HG03064 (cell line): ENCODE measurements around the gene SURF1.
"Not testable (repeated sequence)": the region's sequence is repeated elsewhere in the genome, so short reads cannot be mapped to it uniquely, and the experiment has no call there.

Source experiments
- ATAC-seq: cut with Tn5 transposase; IDR thresholded peaks from one replicate; pipeline ENCODE4 v1.9.1; 2021; ENCODE audit warnings: low read depth; ENCODE audit not compliant: unreplicated experiment

The SURF1 gene

GRCh38 chr9:133327834-133328484, 28.3 kb downstream of the SURF1 start:
- ATAC-seq = no peak

DNA sequence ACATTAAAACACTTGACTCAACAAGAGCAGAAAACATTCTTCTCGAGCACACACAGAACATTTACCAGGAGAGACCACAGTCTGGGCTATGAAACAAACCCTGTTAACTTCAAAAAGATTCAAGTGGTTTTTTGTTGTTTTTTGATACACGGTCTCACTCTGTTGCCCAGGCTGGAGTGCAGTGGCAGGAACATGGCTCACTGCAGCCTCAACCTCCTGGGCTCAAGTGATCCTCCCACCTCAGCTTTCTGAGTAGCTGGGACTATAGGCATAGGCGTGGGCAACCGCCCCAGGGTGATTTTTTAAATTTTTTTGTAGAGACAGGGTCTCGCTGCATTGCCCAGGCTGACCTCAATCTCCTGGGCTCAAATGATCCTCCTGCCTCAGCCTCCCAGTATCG, 29.3 kb downstream of the SURF1 start:
- not testable (repeated sequence) for ATAC-seq

DNA sequence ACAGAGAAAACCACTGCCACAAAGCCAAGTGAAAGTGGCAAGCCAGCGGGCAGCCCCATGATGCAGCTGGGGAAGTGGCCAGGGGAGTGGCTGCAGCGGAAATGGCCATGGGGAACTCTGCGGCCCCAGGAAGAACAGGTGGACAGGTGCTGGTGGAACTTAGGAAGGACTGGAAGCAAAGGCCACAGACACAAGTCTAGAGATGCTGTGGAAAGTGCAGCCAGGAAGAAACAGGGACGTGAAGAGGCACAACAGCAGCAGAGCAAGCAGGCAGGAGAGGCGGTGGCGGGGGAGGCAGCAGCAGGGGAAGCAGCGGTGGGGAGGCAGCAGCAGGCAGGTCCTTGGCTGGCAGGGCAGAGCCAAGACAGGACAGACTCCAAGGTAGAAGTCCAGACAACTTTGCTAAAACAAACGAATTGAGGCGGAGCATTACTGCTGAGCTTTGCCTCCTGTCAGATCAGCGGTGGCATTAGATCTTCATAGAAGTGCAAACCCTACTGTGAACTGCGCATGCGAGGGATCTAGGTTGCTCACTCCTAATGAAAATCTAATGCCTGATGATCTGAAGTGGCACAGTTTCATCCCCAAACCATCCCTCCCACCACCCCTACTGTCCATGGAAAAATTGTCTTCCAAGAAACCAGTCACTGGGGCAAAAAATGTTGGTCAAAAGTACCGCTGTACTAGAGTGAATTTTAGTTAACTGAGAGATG, 32.1 kb downstream of the SURF1 start:
- ATAC-seq = no peak

- ATAC-seq = no peak
Measured at GRCh38 chr9:133323211-133323610, 33.1 kb downstream of the SURF1 start.

DNA sequence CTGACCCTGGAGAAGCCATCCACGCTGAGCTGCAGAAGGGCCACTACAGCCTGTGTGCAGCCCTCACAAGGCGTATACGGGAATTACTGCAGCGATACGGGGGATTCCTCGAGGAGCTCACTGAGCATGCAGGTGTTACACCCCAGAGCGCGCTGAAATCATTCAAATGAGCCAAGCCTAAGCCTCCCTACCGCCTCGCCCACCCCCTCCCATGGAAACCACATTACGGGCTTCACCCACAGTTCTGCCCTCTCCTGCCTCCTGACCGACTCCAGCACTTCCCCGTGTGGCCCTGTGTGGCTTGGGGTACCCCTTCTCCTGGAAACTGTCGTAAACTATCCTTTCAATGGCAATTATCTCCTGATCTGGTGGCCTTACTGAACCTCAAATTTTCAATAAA, 33.6 kb downstream of the SURF1 start:
- no peak for ATAC-seq

DNA sequence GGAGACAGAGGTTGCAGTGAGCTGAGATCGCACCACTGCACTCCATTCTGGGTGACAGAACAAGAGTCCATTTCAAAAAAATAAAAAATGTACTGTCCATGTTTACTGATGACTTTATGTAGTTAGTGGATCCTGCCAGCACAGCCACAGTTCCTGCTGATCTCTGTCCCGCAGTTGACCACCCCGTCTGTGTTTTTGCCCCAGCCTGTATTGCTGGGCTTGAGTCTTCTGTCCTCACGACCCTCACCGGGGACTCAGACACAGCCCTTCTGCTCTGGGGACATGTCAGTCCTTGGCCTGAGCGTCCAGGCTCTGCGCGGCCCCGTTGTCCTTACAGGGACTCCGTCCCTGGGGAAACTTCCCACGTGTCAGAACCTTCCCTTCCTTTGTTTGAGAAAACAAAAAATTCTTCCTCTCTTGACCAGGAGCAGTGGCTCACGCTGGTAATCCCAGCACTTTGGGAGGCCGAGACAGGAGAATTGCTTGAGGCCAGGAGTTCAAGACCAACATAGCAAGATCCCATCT, 34.8 kb downstream of the SURF1 start:
- no peak for ATAC-seq

- no peak for ATAC-seq
Measured at GRCh38 chr9:133320421-133320881, 35.8 kb downstream of the SURF1 start.

DNA sequence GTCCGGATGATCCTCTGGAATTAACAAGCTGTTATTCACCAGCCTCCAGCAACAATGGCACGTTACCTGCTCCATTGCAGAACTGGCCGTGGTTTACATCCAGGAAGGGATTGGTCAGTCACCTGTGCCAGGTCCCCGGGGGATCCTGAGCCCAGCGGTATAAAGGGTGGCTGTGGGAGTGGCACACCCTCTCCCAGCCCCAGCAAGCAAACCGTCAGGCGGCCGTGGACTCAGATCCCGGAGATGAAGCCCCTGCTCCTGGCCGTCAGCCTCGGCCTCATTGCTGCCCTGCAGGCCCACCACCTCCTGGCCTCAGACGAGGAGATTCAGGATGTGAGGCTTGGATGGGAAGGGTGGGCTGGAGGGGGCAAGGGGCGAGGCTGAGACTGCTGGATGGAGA, 38.7 kb downstream of the SURF1 start:
- ATAC-seq = not testable (repeated sequence)

GRCh38 chr9:133315997-133316396, 40.3 kb downstream of the SURF1 start:
- ATAC-seq = no peak

DNA sequence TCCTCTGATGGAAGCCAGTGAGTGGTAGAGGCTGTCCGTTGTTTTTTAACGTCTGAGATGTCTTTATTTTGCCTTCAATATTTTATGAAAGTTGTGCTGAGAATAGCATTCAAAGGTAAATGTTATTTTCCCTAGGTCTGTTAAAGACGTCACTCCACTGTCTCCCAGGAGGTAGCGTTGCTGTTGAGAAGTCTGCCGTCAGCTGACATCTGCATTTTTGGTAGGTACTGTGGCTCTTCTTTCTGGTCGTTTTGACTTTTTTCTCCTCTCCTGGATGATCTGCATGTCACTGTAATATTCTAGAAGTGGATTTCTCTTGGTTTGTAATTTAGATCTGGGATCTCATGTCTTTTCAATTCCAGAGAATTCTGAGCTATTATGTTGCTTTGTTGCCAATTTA, 46.7 kb downstream of the SURF1 start:
- no peak for ATAC-seq

DNA sequence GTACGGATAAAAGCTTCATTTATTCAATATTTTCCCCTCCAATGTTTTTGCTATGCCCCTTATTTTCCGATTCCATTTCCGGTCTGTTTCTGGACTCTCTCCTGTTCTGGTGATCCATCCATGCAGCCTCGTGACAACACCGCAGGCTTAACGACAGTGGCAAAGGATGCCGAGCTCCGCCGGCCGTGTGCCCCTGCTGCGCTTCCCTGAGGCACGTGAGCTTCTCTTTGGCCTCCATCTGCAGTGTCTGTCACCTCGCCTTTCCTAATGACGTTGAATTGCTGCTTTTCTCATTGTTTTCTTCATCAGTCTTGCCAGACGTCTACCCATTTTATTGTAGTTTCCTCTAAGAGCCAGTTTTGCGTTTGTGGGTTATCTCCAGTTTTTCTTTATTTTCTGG, 49.0 kb downstream of the SURF1 start:
- no peak for ATAC-seq

DNA sequence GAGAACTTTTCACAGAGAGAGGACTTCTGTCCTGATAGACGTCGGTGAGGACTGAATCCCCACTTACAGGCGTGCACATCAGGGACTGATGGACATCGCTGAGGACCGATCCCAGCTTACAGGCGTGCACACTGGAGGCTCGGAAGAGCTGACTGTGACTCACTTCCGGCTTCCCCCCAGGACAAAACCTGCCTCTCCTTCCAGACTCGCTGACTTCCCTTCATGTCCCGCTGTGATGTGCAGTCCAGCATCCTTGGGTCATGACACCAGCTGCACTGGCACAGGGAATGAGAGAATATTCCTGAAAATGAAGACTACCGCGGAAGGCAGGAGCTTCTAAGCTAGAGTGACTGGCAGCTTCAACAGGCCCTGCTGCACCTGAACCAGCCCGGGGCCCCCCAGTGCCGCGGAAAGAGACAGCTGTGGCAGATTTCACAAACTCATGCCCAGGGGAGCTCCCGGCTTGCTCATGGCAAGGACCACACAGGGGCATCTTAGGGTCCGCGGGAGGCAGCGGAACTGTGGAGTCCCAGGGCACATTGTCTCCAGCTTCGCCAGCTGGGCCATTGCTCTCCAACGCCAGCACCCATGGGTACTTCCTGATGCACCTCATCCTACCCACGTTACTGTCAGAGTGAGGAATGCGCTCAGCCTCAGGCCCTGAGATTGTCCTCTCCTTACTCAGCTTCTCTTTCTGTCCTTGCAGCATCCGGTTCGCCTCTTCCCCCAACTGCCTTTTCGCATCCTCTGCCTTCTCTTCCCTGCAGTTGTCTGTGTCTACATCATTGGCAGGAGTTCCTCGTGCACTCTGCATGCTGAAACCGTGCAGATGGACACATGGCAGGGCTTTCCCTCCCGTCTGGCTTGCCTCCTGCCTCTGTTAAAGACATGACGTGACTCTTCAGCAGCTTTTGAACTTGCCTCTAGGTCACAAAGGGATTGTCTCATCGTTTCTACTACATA, 49.8 kb downstream of the SURF1 start:
- no peak for ATAC-seq

GRCh38 chr9:133305731-133306130, 50.6 kb downstream of the SURF1 start:
- no peak for ATAC-seq

DNA sequence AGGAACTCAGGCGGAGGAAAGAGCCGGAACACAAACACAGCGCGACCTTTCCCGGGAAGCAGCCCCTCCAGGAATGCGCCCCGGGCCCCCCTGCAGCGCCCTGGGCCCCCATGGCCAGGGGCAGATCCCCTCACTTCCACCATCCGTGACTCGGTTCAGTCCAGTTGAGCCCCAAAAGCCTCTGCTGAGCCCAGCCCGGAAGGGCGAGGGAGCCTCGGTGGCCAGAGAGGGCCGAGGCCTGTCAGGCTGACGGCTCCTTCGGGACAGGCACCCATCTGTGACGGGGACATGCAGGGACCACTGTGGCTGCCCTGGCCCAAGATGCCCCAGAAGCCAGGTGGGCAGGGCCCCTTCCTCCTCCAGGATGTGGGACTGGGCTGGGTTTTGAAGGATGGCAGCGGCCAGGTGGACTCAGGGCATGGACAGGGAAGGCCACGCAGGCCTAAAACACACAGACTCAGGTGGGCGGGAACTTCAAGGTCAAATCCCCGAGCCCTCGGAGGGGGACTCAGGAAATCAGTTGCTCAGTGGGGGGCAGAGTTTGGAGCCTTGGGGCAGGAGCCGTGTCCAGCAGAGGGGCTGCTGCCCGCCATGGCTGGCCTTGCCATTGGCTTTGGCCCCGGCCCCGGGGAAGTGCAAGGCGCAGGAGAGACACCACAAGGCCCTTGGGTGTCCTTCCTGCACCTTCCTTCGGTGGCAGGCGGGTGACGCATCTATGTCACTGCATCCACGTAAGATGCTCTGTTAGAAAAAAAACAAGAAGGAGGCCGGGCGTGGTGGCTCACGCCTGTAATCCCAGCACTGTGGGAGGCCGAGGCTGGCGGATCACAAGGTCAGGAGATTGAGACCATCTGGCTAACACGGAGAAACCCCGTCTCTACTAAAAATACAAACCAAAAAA, 51.6 kb downstream of the SURF1 start:
- ATAC-seq = no peak

GRCh38 chr9:133304158-133304470, 52.2 kb downstream of the SURF1 start:
- no peak for ATAC-seq

GRCh38 chr9:133303266-133304157, 52.8 kb downstream of the SURF1 start:
- ATAC-seq = no peak
